IPS DF 6.9 (cell line): ENCODE results near the gene MARCHF3.
"Not testable (repeated sequence)": the region's sequence is repeated elsewhere in the genome, so short reads cannot be mapped to it uniquely, and the experiment has no call there.

Experiments used
- DNase-seq: peaks from one replicate; pipeline ENCODE4 v3.0.0-alpha.2; 2013; ENCODE audit warnings: low read depth, low spot score
- H3K27ac ChIP-seq: one replicate; pipeline ENCODE4 v1.5.1; 2013; ENCODE audit warnings: low read length, control low read depth
- H3K27me3 ChIP-seq: 2 replicates; pipeline ENCODE4 v1.6.1; 2013; ENCODE audit warnings: mild to moderate bottlenecking, low read length; ENCODE audit not compliant: control insufficient read depth, insufficient read depth
- H3K36me3 ChIP-seq: 2 replicates; pipeline ENCODE4 v1.6.1; 2013; ENCODE audit warnings: low read length; ENCODE audit not compliant: control insufficient read depth, insufficient read depth
- H3K4me1 ChIP-seq: 2 replicates; pipeline ENCODE4 v1.6.1; 2013; ENCODE audit warnings: low read length; ENCODE audit not compliant: control insufficient read depth, insufficient read depth
- H3K4me3 ChIP-seq: 2 replicates; pipeline ENCODE4 v1.5.1; 2013; ENCODE audit warnings: mild to moderate bottlenecking, low read length
- H3K9me3 ChIP-seq: 2 replicates; pipeline ENCODE4 v1.6.1; 2013; ENCODE audit warnings: low read length, inconsistent platforms; ENCODE audit not compliant: control insufficient read depth, insufficient read depth
- WGBS: extraction: QIAGEN DNeasy Blood & Tissue Kit; methylation state at CpG from one replicate; pipeline ENCODE4 v1.1.7; 2013; ENCODE audit warnings: mixed read lengths, missing lambda C conversion rate; ENCODE audit not compliant: insufficient read length, insufficient coverage; 5-methylcytosine and 5-hydroxymethylcytosine counted together

MARCHF3 gene

DNA sequence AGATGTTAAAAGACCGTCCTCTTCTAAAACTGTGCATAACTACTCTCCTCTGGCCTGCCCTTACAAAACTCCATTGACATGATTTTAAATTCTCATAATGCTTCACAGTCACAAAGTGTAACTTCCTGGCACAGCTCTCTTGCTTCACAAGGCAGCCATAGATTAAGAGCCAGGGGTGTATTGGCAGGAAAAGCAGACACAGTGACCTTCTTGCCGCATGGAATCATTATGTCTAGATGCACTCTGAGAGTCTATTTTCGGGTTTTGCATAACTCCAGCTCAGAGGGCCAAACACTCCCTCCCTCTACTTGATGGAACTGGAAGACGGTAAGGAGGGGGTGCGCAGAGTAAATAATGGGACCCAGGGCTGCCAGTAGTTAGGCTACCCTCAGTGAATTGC is 110.1 kb downstream of the MARCHF3 start:
- no peak overlapping the region for H3K27ac ChIP-seq
- H3K36me3 ChIP-seq, result no peaks in the 10 kb centered on the region
- no peak for DNase-seq
- no peaks in the 10 kb centered on the region for H3K27me3 ChIP-seq
- no peaks in the 10 kb centered on the region for H3K9me3 ChIP-seq
- H3K4me3 ChIP-seq, result no peak overlapping the region
- WGBS, result no CpG with 5 or more reads among the region's 5 CpGs
- H3K4me1 ChIP-seq, result peaks cover 4% of the 10 kb centered on the region

DNA sequence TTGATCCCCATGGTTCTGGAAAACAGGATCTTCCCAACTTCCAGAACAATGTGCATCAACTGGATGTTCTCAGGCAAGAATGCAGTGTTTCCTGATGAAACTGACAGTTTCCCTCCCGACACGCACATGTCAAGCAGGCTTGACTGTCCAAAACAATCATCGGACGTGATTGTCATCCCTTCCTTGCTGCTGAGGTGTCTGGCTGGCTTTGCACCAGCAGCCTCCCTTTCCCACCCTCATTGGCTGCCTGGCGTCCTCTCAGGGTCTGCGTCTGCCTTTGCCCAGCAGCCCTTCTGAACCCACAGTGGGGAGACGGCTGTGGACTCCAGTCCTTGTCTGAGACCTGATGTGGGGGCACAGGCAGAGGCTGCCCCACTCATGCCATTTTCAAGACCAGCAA is 110.8 kb downstream of the MARCHF3 start:
- H3K4me1 ChIP-seq, result peaks cover 4% of the 10 kb centered on the region
- no peak overlapping the region for H3K27ac ChIP-seq
- no CpG with 5 or more reads among the region's 7 CpGs for WGBS
- DNase-seq, result no peak
- H3K4me3 ChIP-seq, result no peak overlapping the region
- no peaks in the 10 kb centered on the region for H3K36me3 ChIP-seq
- no peaks in the 10 kb centered on the region for H3K9me3 ChIP-seq
- no peaks in the 10 kb centered on the region for H3K27me3 ChIP-seq

DNA sequence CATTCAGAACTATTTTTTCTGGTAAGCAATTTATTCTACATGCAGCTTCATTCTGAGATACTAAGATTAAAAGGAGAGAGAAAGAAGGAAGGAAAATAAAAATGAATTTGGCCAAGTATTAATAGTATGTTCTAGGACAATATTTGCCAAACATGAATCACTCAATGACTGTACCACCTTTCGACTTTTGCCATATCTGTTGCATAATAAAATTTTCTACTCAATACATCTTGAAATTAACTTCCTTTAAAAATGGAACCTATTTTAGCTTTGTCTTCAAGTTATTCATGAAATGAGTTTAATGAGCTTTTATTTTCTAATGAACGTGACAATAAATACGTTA is 111.8 kb downstream of the MARCHF3 start:
- H3K9me3 ChIP-seq, result no peaks in the 10 kb centered on the region
- no peak for DNase-seq
- H3K4me1 ChIP-seq, result peaks cover 4% of the 10 kb centered on the region
- no peaks in the 10 kb centered on the region for H3K27me3 ChIP-seq
- H3K4me3 ChIP-seq, result no peak overlapping the region
- WGBS, result no CpG with 5 or more reads among the region's 3 CpGs
- no peak overlapping the region for H3K27ac ChIP-seq
- no peaks in the 10 kb centered on the region for H3K36me3 ChIP-seq

DNA sequence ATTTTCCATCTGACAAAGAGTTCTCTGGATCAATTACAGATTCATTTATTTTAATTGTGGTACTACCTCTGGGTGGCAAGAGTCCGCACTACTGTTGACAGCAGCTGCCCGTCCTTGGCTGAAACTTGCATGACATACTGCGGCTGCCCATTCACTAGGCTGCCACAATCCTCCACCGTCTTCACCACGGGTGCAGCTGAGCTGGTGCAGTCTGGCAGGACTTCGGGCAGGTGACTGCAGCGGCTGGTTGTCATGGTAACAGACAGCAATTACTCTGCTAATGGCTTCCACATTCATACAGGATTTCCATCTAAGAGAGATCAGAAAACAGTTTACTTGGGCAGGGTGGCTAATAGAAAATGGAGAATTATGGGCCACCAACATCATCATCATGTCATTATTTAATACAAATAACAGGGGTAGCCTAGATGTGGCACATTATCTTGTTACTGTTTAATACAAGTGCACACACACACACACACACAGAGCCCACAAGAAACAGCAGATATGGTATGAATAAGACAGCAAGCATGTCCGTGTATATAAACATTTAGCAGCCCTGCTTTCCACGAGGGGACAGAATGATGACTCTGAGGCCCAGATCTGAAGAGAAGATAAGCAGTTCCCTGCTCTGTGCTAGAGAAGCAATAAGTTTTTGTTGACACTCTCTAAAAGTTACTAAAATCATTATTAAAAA is 112.3 kb downstream of the MARCHF3 start:
- no CpG with 5 or more reads among the region's 9 CpGs for WGBS
- DNase-seq, result no peak

DNA sequence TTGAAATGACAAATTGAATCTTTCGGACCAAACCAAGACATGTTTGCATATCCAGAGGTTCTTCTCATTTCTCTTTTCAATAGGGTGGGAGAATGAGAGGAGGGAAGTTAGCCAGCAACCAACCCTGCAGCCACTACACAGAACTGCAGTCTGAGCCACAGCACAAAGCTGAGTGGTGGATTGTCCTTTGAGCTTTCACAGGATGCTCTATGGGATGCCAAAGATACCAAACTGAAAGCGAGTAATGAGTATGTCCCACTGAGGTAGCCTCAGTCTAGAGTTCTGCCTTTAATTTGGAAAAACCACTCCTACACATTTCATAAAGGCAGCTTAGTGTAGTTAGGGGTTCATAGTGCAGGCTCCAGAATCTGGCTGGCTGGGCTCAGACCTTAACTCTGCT is 114.9 kb downstream of the MARCHF3 start:
- no peaks in the 10 kb centered on the region for H3K27me3 ChIP-seq
- H3K4me3 ChIP-seq, result no peak overlapping the region
- no peaks in the 10 kb centered on the region; the same call in 1 of the 2 replicates for H3K36me3 ChIP-seq
- no CpG with 5 or more reads among the region's 2 CpGs for WGBS
- no peak for DNase-seq
- H3K4me1 ChIP-seq, result no peaks in the 10 kb centered on the region
- no peaks in the 10 kb centered on the region for H3K9me3 ChIP-seq
- no peak overlapping the region for H3K27ac ChIP-seq

More for the DNA sequence above, 112.3 kb downstream of the MARCHF3 start:
- no peak overlapping the region for H3K4me3 ChIP-seq
- H3K9me3 ChIP-seq, result no peaks in the 10 kb centered on the region
- H3K36me3 ChIP-seq, result no peaks in the 10 kb centered on the region
- peaks cover 4% of the 10 kb centered on the region for H3K4me1 ChIP-seq
- H3K27ac ChIP-seq, result no peak overlapping the region
- H3K27me3 ChIP-seq, result no peaks in the 10 kb centered on the region

DNA sequence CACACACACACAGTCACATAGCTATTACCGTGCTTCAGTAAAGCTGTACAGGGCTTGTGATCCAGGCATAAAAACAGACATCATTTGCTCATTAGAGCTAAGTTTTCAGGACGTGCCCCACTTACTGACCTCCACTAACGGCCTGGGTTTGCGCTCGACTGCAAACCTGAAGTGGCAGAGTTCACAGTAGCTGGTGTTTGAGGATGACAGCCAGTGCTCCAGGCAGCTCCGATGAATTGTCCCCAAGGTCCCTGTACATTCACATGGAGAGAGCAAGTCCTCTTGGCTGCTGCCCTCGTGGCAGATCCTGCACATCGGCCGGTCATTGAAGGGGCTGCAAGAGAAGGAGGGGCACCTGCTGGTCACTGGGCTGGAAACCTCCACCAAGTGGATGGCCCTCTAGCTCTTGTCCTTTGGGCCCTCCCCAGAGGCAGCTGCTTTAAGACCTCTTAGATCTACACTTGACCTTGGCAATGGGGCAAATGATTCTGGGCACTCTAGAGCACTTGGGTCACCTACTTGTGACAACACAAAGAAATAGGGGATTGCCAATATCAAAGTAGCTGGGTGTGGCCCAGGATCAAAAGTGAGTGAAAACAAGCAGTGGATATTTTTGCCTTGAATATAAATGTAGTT is 115.4 kb downstream of the MARCHF3 start:
- Histone ChIP-seq H3K4me3 (no peak overlapping the region), H3K9me3 (peaks cover 1% of the 10 kb centered on the region; the same call in 1 of the 2 replicates), H3K36me3 (no peaks in the 10 kb centered on the region; the same call in 1 of the 2 replicates), H3K27me3 (no peaks in the 10 kb centered on the region), H3K4me1 (no peaks in the 10 kb centered on the region), H3K27ac (no peak overlapping the region)
- WGBS, result no CpG with 5 or more reads among the region's 9 CpGs
- no peak for DNase-seq

DNA sequence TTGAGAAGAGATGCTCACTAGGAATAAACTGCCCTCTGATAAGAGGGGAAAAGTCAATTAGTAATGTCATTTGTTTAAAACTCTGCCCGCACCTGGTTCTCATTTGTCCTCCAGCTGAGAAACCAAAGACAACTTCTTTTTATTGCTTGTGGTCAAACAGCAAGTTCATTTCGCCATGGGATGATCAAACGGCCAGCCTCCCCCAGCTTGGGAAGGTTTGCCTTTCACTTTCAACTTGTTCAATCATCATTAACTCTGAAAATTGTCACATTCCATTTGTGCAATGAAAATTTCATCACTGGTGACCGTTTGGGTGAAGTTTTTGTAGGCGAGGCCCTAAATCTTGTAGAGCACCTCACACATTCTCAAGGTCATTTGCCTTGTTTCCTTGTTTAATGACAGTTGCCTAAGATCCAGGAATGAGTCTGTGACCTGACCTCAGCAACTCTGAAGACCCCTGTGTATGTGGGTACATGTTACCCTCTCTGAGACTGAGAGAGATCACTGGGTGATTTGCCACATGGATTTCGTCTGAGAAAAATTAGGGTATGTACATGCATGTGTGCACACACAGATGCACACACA is 117.7 kb downstream of the MARCHF3 start:
- Histone ChIP-seq H3K4me3 (no peak overlapping the region), H3K4me1 (no peaks in the 10 kb centered on the region), H3K36me3 (no peaks in the 10 kb centered on the region; the same call in 1 of the 2 replicates), H3K27me3 (no peaks in the 10 kb centered on the region), H3K9me3 (peaks cover 1% of the 10 kb centered on the region; the same call in 1 of the 2 replicates), H3K27ac (no peak overlapping the region)
- no CpG with 5 or more reads among the region's 6 CpGs for WGBS
- no peak for DNase-seq

DNA sequence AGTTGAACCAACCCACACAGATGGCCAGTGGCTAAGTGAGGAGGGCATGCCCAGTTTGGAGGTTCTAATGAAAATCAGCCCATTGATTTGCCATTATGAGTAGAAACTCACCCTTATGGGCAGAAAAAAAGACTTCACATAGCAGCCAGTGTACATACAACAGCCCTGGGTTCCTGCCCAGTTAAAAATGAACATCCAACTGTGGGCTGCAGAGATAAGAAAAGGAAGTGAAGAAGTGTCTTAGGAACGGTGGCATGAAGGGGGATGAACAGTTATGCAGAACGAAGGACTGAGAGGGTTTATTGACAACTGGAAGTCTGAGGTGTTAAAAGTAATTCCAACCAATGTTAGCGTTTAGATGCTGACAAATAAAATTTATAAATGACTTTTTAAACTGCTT is 118.4 kb downstream of the MARCHF3 start:
- Histone ChIP-seq H3K36me3 (no peaks in the 10 kb centered on the region; the same call in 1 of the 2 replicates), H3K27ac (no peak overlapping the region), H3K4me3 (no peak overlapping the region), H3K4me1 (no peaks in the 10 kb centered on the region), H3K27me3 (no peaks in the 10 kb centered on the region), H3K9me3 (peaks cover 1% of the 10 kb centered on the region; the same call in 1 of the 2 replicates)
- DNase-seq, result no peak
- no CpG with 5 or more reads among the region's 3 CpGs for WGBS

DNA sequence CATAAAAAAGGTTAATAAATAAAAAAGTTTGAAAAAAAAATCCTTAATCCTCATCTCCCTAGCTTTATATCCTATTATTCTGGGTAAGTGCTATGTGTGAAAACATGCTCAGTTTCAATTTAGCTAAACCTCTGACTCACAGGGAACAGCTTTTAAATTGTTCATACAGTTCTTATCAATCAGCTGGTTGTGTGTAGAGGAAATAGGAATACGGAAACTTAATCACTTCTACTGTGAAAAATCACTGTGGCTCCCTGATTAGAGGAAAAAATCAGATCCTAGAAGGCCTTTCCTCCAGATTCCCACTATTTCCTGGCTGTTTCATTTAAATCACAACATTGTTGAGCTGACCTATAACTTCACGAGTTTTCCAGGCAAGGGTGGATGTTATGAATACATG is 120.5 kb downstream of the MARCHF3 start:
- no CpG with 5 or more reads among the region's 2 CpGs for WGBS

DNA sequence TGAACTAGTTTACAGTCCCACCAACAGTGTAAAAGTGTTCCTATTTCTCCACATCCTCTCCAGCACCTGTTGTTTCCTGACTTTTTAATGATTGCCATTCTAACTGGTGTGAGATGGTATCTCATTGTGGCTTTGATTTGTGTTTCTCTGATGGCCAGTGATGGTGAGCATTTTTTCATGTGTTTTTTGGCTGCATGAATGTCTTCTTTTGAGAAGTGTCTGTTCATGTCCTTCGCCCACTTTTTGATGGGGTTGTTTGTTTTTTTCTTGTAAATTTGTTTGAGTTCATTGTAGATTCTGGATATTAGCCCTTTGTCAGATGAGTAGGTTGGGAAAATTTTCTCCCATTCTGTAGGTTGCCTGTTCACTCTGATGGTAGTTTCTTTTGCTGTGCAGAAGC is 126.0 kb downstream of the MARCHF3 start:
- H3K36me3 ChIP-seq, H3K27ac ChIP-seq, H3K27me3 ChIP-seq, H3K4me1 ChIP-seq, H3K4me3 ChIP-seq, DNase-seq, H3K9me3 ChIP-seq: not testable (repeated sequence)
- no CpG with 5 or more reads among the region's 1 CpG for WGBS

More for the DNA sequence above, 120.5 kb downstream of the MARCHF3 start:
- no peaks in the 10 kb centered on the region; the same call in 1 of the 2 replicates for H3K36me3 ChIP-seq
- no peak overlapping the region for H3K27ac ChIP-seq
- H3K4me3 ChIP-seq, result no peak overlapping the region
- peaks cover 1% of the 10 kb centered on the region; the same call in 1 of the 2 replicates for H3K9me3 ChIP-seq
- H3K27me3 ChIP-seq, result no peaks in the 10 kb centered on the region
- no peak for DNase-seq
- no peaks in the 10 kb centered on the region for H3K4me1 ChIP-seq
